ENCODE data around the gene OR2B3.

Gene OR2B3, protein sequence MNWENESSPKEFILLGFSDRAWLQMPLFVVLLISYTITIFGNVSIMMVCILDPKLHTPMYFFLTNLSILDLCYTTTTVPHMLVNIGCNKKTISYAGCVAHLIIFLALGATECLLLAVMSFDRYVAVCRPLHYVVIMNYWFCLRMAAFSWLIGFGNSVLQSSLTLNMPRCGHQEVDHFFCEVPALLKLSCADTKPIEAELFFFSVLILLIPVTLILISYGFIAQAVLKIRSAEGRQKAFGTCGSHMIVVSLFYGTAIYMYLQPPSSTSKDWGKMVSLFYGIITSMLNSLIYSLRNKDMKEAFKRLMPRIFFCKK

DNA sequence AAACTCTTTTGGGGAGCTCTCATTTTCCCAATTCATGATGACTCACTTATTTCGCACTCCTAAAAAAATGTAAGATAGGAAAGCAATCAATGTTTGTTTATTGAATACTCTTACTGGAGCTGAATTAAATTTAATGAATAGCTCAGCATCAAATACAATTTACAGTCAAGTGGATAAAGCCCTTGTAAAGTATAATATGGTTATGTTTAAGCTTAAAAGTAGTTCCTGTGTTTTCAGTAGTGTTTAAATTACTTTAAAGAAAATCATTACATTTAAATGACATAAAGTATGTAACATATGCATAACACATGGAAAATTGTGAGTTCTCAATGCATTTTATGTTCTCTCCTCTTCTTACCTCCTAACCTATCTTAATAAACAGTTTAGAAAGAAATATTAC, at the start of gene OR2B3:
Gene OR2B3, minus strand, starts transcription at position 101 of the 400 bp plus-strand sequence. Its CDS starts 65 bp downstream, at position 36.
- TF ChIP-seq GATA3 (IDR thresholded peaks at IDR 0.05; ENCODE audit: low read depth, low read length) (no peak), GATA2 (IDR thresholded peaks at IDR 0.05; ENCODE audit: low read depth, low read length) (no peak)

DNA sequence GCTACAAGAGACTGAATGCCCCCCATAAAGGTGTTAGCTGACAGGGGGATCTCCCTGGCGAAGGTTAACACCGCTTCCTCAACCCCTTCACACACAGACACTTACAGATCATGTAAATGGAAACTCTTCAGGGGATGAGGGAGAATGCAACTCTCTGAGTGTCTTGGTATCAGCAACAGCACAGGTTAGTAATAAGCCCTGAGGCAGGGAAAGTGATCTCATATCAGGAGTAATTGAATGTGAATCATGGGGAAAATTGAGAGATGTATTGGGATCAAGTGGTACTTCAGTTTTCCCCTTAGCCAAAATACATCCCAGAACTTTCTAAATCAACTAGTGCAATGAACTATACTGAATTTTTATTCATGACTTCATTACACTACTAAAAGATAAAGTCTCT, 44.6 kb upstream of the OR2B3 start:
- TF ChIP-seq GATA2 (IDR thresholded peaks at IDR 0.05; ENCODE audit: low read depth, low read length) (no peak), GATA3 (IDR thresholded peaks at IDR 0.05; ENCODE audit: low read depth, low read length) (no peak)

DNA sequence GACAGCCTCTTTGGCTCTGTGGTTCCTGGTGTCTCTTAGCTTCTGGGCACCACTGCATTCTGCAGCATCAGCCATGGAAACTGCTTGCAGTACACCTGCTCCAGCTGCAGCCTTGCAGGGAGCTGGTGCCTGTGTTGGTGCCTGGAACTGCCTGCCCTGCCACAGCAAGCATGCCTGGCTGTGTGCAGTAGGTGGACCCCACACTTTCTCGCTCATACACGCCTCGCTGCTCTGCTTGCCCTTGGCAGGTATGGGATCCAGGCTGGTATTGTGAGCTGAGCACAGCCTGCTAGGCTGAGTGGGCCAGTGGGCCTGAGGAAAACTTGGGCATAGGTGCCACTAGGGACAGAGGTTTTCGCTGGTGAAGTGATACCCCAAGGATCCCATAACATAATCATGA, 43.5 kb upstream of the OR2B3 start:
- no peak for TF ChIP-seq GATA3 (IDR thresholded peaks at IDR 0.05; ENCODE audit: low read depth, low read length)
- TF ChIP-seq GATA2 (IDR thresholded peaks at IDR 0.05; ENCODE audit: low read depth, low read length), result no peak

DNA sequence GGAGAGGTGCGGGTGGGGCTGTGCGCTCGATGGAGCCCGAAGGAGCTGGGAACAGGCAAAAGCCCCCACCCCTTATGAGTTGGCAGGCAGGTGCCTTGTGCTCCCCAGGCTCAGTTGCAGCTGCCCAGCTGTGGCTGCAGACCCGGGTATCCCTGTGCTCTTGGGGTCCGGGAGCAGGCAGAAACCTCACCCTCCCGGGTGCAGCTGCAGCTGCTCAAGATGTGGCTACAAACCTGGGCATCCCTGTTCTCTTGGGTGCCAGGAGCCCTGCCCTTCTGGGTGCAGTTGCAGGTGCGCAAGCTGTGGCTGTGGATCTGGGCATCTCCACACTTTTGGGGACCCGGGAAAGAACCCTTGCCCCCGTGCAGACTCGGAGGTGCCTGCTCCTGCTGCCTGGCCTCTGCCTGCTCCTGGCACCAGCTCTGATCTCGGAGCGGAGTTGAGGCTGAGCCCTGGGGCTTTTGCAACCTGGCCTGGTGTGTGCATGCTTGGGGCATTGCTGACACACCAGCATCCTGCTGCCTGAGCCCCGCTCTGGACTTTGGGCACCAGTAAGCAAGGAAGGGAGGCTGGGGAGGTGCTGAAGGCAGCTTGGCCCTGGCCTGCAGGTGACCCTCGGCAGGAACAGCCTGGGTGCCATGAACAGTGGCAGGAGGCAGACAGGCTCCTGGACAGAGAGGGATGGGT, 42.4 kb upstream of the OR2B3 start:
- TF ChIP-seq GATA3 (IDR thresholded peaks at IDR 0.05; ENCODE audit: low read depth, low read length) (no peak), GATA2 (IDR thresholded peaks at IDR 0.05; ENCODE audit: low read depth, low read length) (no peak)

DNA sequence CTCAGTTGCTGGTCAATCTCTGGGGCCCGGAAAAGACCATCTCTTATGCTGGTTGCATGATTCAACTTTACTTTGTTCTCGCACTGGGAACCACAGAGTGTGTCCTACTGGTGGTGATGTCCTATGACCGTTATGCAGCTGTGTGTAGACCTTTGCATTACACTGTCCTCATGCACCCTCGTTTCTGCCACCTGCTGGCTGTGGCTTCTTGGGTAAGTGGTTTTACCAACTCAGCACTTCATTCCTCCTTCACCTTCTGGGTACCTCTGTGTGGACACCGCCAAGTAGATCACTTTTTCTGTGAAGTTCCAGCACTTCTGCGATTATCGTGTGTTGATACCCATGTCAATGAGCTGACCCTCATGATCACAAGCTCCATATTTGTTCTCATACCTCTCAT, 25.0 kb upstream of the OR2B3 start:
- TF ChIP-seq GATA3 (IDR thresholded peaks at IDR 0.05; ENCODE audit: low read depth, low read length) (no peak), GATA2 (IDR thresholded peaks at IDR 0.05; ENCODE audit: low read depth, low read length) (no peak)

DNA sequence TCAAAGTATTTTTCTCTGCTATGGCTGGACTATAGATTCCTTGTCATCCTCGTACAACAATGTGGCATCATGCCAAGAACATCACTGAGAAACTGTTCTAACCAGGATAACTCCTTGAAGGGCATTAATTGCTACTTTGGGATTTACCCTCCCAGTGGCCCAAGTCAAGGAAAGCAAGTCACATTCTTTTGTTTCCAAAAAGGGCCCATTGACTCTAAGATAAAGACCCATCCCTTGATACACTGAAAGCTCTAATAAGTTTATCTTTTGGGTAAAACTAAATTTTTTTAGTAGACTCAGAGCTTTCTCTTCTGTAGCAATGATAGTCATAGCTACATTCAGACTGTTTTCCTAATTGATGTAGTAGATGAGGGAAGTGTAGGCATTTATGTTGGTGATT, 20.6 kb upstream of the OR2B3 start, which contains the start of gene OR2J3:
Gene OR2J3, plus strand, starts transcription at position 301 of the 400 bp plus-strand sequence. CDS start 3,833 bp downstream, outside the sequence.
- TF ChIP-seq GATA3 (IDR thresholded peaks at IDR 0.05; ENCODE audit: low read depth, low read length) (no peak), GATA2 (IDR thresholded peaks at IDR 0.05; ENCODE audit: low read depth, low read length) (no peak)

DNA sequence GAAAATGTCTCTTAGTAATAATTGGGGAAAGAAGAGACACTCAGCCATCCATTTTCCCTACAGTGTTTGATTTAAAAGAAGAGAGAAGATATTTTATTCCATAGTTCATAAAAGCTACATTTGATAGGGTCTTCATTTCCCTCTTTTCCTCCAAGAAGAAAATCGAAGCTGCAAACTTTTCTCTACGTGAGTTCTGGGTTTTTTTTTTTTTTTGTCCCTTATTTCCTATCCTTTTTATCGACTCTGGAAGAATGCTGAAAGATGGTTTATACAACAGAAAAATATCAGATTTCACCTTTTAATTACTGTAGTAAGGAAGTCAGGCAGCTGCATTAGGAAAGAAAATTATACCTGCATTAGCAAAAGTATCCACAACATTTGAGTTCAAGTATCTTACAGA, 12.1 kb upstream of the OR2B3 start, which contains the start of gene OR2J1:
Gene OR2J1, plus strand, starts transcription at position 301 of the 400 bp plus-strand sequence. CDS start 1,453 bp downstream, outside the sequence.
- TF ChIP-seq GATA2 (IDR thresholded peaks at IDR 0.05; ENCODE audit: low read depth, low read length), result no peak
- TF ChIP-seq GATA3 (IDR thresholded peaks at IDR 0.05; ENCODE audit: low read depth, low read length), result no peak

DNA sequence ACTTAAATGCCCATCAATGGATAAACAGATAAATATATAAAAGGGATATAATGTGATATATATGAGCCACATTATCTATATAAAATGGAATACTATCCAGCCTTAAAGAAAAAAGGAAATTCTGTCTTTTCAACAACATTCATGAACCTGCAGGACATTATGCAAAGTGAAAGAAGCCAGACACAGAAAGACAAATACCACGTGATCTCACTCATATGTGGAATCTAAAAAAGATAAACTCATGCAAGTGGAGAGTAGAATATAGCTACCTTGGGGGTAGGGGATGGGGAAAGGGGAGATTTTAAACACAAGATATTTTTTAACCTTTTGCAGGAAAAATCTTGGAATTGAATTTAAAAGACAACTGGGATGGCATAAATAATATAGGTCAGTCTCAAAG, 10.7 kb upstream of the OR2B3 start:
- TF ChIP-seq GATA3 (IDR thresholded peaks at IDR 0.05; ENCODE audit: low read depth, low read length), result no peak
- TF ChIP-seq GATA2 (IDR thresholded peaks at IDR 0.05; ENCODE audit: low read depth, low read length), result no peak

DNA sequence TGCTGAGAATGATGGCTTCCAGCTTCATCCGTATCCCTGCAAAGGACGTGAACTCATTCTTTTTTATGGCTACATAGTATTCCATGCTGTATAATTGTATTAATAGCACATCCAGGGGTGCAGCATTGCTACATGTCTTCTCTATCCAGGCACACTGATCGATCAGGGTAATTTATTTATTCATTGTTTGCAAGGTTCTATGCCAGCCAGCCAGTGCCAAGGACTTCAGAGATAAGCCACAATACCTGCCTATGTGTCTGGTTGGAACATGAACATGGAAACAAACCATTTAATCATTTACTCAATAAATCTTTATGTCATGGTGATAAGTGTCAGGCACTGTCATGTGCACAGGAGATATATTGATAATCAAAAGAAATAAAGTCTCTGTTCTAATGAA, 5.8 kb upstream of the OR2B3 start:
- TF ChIP-seq GATA2 (IDR thresholded peaks at IDR 0.05; ENCODE audit: low read depth, low read length) (no peak), GATA3 (IDR thresholded peaks at IDR 0.05; ENCODE audit: low read depth, low read length) (no peak)

DNA sequence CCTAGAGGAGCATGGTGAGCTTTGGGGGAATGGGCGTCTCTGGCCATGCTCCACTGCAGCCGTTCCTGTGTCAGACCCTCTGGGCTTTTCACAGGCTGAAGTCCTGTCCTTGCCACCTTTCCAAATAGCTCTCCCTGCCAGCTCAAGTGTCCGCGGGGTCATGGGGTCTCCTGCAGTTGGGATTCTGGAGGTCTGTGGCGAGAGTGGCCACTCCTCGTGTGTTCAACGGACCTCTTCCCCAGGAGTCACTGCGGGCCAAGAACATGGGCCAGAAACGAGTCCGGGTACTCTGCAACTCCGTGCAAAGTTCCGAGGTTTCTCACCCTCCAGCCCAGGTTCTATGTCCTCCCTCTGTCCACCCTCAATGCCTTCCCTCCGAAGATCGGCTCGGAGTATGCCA, 4.7 kb downstream of the OR2B3 start:
- no peak for TF ChIP-seq GATA2 (IDR thresholded peaks at IDR 0.05; ENCODE audit: low read depth, low read length)
- no peak for TF ChIP-seq GATA3 (IDR thresholded peaks at IDR 0.05; ENCODE audit: low read depth, low read length)

DNA sequence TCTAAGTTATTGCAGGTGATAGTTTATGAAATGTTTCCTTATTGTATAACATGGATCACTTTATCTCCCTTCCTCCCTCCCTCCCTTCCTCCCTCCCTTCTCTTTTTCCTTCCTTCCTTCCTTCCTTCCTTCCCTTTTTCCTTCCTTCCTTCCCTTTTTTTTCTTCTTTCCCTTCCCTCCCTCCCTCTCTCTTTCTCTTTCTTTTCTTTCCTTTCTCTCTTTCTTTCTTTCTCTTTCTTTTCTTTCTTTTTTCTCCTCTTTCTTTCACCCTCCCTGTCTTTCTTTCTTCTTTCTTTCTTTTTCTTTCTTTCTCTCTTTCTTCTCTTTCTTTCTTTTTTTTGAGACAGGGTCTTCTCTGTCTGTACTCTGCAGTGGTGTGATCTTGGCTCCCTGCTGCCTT, 5.8 kb downstream of the OR2B3 start:
- TF ChIP-seq GATA3 (IDR thresholded peaks at IDR 0.05; ENCODE audit: low read depth, low read length) (no peak), GATA2 (IDR thresholded peaks at IDR 0.05; ENCODE audit: low read depth, low read length) (no peak)

DNA sequence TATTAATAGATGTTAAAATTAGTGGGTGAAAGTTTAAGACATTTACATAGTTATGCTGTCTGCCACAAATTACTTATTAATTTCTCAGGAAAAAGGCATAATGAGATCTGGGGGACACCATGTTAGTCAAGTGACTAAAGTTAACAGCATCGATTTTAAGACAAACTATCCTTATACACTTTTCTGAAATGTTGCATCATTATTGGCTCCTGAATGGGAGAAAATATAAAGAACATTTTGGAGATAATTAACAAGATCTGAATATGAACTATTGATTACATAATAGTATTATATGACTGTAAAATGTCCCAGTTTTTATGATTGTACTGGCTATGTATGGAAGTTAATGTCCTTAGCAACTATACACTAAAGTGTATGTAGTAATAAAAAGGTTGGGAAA, 7.9 kb downstream of the OR2B3 start:
- TF ChIP-seq GATA3 (IDR thresholded peaks at IDR 0.05; ENCODE audit: low read depth, low read length) (no peak), GATA2 (IDR thresholded peaks at IDR 0.05; ENCODE audit: low read depth, low read length) (no peak)

DNA sequence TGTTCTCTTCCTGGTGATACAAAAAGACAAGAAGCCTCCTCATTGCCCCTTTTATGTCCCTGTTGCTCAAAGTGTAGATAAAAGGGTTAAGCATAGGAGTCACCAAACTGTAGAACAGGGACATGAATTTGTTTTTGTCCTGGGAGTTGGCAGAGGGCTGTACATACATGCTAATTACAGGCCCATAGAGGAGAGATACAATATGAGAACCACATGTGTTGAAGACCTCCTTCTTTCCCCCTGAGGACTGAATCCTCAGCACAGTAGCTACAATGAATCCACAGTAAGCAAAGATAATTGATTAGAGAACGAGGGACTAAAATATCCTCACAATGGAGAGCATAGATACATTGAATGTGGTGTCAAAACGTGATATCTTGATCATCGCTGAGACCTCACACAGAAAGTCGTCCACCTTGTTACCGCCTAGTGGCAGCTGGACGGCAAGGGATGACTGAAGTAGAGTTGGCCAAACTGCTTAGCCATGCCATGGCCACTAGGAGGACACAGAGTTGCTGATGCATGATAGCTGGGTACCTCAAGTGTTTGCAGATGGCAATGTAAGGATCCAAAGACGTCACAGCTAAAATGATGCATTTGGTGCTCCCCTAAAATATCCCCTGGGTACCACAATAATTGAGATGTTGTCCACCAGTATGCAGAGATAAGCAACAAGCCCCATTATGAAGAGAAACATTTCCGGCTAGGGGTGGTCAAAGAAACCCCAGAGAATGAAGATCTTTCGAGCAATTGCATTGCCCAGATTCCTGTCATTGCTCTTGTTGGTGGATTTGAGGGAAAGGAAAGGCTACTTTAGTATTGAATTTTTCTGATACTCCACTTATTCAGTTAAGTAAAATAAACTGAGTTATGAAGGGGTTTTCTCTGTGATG, 15.0 kb downstream of the OR2B3 start:
- no peak for TF ChIP-seq GATA2 (IDR thresholded peaks at IDR 0.05; ENCODE audit: low read depth, low read length)
- TF ChIP-seq GATA3 (IDR thresholded peaks at IDR 0.05; ENCODE audit: low read depth, low read length), result no peak

DNA sequence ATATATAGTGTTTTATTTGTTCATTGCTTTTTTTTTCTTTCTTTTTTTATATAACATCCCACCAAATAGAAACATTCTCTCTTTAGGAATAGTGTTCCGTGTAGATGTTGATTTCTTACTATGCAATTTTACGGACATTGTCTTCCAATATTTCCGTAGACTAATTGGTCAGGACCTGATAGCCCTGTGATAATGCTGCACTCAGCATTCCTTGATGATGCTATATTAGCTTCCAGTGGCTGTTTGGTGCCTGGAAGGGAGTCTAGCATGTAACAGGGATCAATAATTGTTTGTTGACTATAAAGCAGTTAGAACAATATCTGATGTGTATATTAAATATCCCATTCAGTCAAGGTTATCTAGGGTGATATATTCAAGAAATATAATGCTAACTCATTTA, 35.4 kb downstream of the OR2B3 start:
- TF ChIP-seq GATA2 (IDR thresholded peaks at IDR 0.05; ENCODE audit: low read depth, low read length), result no peak
- no peak for TF ChIP-seq GATA3 (IDR thresholded peaks at IDR 0.05; ENCODE audit: low read depth, low read length)

Data from SH-SY5Y (cell line).